OCI-LY3 (cell line): ENCODE measurements around the gene ASTN2.

Source experiments
- CTCF ChIP-seq: fragments of 200-600, 300-600 bp; sonication (generic); IDR thresholded peaks from 2 replicates; pipeline ENCODE4 v1.5.1; 2014; ENCODE audit warnings: antibody characterized with exemption, low read length, low read depth
- EZH2phosphoT487 ChIP-seq: fragments of 200-600 bp; shearing (Covaris generic); IDR thresholded peaks from 2 replicates; pipeline ENCODE4 v1.6.1; 2018; ENCODE audit warnings: antibody characterized with exemption, mixed run types, low read depth

DNA sequence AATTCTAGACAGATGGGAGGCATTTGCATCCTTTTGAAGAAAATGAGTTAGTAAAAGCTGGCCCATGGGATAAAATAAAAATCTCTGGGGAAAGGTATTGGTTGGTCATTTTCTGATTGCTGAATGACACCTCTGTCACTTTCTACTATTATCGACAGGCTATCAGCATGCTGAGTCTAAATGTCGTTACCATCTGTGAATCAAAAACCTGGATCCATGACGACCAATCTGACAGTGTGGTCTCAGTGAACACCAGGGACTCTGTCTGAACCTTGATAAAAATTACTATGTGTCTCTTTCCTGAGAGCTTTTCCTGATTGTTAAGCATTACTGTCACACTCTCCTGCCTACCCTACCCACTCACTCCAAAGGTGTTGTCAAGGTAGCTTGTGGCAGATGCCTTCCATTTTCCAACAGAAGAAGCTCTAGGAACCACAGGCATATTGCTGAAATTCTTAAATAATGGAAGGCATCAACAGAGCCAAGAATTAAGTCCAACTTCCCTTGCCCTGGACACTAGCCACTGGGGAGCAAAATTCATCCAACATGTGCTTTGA lies 12.6 kb upstream of the ASTN2 start:
- TF ChIP-seq EZH2phosphoT487 (no peak), CTCF (no peak)
